GM04503 (cell line): ENCODE results near the gene PLA2G5.
"Not testable (repeated sequence)": the region's sequence is repeated elsewhere in the genome, so short reads cannot be mapped to it uniquely, and the experiment has no call there.

Experiments used
- DNase-seq: peaks from one replicate; pipeline ENCODE4 v3.0.0-alpha.2; 2012; ENCODE audit warnings: low read depth

PLA2G5 gene

GRCh38 chr1:20069874-20070273 is at the start of gene PLA2G5:
Gene PLA2G5 (plus strand): TSS chr1:20070194. CDS start chr1:20084831, 14,637 bp downstream.
- no peak for DNase-seq

DNA sequence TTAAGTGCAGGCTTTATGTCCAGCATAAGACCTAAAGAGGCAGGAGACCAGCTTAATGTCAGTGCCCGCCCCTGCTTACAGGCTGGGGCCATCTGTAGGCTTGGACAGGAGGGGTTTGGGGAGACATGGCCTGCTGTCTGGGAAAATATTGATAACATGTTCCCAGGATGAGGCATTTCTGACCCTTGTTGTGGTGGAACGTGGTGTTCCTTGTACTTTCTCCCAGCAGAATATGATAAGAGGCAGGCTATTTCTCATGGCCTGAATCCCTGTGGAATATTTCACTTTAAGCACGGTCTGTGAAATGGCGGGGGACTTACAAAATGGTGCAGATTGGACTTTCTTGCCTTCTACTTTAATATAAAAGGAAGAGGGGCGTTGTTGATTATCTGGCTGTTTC is 41.9 kb upstream of the PLA2G5 start:
- DNase-seq = no peak

DNA sequence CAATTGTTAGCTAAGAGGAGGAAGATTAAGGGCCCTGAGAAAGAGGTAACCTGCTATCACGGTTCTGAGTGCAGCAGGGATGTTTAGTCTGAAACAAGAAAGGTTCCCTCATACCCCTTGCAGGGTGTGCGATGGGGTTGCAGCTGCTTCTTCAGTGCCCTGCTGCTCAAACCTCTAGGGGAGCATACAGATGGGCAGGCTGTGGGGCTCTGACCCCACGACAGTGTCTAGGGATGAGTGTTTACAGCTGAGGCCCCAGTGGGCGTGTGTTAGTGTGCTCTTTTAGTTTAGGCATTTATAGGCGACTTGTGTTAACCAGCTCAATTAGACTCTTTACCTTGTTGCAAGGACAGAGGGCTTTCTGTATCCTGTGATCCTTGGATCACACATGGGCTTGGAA is 41.3 kb upstream of the PLA2G5 start:
- no peak for DNase-seq

GRCh38 chr1:20029178-20029912 is 40.6 kb upstream of the PLA2G5 start:
- DNase-seq = no peak

DNA sequence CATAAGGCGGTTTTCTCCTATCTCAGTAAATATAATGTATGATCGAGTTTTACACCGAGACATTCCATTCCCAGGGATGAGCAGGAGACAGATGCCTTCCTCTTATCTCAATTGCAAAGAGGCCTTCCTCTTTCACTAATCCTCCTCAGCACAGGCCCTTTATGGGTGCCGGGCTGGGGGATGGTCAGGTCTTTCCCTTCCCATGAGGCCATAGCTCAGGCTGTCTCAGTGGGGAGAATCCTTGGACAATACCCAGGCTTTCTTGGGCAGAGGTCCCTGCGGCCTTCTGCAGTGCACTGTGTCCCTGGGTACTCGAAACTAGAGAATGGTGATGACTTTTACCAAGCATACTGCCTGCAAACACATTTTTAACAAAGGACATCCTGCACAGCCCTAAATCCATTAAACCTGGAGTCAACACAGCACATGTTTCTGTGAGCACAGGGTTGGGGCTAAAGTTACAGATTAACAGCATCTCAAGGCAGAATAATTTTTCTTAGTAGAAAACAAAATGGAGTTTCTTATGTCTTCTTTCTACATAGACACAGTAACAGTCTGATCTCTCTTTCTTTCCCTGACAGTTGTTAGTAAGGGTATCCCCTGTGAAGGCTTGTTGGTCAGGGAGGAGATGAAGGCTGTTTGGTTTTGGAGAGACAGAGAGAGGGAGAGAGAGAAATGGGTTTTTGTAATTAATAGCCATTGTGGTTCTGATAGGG is 39.4 kb upstream of the PLA2G5 start:
- not testable (repeated sequence) for DNase-seq

DNA sequence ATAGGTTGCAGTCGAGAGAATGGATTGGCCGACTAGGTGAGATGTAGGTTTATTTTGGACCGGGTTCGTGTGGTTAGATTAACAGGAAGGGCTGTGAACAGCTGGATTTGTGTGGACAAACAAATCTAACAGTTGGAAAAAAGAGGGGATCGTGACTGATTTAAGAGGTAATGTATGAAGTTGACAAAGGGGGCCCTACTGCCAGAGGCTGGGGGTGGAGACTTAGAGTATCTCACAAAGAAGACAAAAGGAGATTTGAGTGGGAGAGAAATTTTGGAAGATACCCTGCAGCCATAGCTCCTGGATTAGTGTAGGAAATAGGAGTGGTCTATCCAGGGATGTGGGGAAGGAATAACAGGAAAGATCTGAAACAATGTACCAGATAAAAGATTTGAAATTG is 38.8 kb upstream of the PLA2G5 start:
- DNase-seq = no peak

- DNase-seq = no peak
Observed at GRCh38 chr1:20031836-20032235, 38.2 kb upstream of the PLA2G5 start.

GRCh38 chr1:20032425-20032824 is 37.6 kb upstream of the PLA2G5 start:
- DNase-seq = no peak

GRCh38 chr1:20033420-20033819 is 36.6 kb upstream of the PLA2G5 start:
- DNase-seq = no peak

- no peak for DNase-seq
Observed at GRCh38 chr1:20035114-20035513, 34.9 kb upstream of the PLA2G5 start.

DNA sequence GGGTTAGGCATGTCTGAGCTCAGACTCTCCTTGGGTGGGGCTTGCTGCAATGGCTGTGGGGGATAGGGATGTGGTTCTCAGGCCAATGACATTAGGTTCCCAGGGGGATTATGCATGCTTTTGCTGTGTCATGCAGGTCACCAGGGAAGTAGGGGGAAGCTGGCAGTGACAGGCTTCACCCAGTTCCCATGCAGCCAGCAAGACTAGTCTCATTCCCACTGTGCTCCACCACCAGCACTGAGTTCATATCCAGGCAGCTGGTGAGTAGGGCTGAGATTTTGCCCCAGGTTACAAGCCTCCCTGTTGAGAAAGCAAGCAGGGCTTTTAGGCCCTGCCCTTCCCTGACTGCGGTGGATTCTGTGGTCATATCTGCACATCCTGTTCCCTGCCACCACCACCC is 32.1 kb upstream of the PLA2G5 start:
- DNase-seq = no peak

- no peak for DNase-seq
Observed at GRCh38 chr1:20047096-20047495, 22.9 kb upstream of the PLA2G5 start.

- DNase-seq = no peak
Observed at GRCh38 chr1:20048563-20048962, 21.4 kb upstream of the PLA2G5 start.

DNA sequence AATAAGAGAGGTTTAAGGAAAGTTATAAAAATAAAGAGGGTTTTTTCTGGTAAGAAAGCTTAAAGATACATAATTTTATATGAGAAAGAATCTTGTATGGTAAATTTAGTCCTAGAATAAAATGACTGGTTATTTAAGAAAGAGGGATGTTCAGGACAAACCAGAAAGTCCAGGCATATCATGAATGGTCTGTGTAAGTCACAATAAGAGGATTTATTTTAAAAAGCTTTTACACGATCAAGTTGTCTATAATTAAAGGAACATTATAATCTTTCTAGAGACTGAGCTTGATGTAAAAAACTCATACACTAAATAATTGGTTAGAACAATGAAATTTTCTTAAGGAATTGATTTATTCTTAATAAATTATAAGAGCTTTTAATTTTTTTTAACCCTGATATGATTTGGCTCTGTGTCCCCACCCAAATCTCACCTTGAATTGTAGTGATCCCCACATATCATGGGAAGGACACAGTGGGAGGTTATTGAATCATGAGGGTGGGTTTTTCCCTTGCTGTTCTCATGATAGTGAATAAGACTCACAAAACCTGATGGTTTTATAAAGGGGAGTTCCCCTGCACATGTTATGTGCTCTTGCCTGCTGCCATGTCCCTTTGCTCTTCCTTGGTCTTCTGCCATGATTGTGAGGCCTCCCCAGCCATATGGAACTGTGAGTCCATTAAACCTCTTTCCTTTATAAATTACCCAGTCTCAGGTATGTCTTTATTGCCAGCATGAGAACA is 20.8 kb upstream of the PLA2G5 start:
- DNase-seq = not testable (repeated sequence)

- DNase-seq = no peak
Observed at GRCh38 chr1:20051218-20051829, 18.7 kb upstream of the PLA2G5 start.

DNA sequence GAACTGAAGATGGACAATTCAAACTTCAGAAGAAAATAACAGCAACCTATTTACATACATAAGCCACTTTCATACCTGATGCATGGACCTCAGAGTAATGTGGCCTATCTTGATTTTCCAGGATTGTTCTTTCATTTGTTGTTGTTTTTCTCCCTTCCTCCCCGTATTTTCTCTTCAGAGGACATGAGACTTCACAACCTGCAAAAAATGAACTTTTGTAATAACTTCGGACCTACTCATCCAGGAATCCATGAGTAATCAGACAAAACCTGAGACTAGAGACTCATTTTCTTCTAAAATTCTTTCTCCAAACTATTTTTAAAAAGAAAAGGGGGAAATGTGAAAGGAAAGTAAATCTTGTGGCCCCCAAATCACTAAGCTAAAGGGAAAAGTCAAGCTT is 17.6 kb upstream of the PLA2G5 start:
- DNase-seq = no peak

DNA sequence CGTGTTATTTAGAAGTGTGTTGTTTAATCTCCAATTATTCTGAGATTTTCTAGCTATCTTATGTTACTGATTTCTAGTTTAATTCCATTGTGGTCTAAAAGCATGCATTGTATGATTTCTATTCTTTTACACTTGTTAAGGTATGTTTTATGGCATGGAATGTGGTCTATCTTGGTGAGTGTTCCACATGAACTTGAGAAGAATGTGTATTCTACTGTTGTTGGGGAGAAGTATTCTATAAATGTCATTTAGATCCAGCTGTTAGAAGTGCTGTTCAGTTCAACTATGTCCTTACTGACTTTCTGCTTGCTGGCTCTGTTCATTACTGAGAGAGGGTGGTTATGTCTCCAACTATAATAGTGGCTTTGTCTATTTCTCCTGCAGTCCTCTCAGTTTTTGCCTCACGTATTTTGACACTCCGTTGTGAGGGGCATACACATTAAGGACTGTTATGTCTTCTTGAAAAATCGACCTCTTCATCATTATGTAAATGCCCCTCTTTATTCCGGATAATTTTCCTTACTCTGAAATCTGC is 12.0 kb upstream of the PLA2G5 start:
- DNase-seq = no peak

DNA sequence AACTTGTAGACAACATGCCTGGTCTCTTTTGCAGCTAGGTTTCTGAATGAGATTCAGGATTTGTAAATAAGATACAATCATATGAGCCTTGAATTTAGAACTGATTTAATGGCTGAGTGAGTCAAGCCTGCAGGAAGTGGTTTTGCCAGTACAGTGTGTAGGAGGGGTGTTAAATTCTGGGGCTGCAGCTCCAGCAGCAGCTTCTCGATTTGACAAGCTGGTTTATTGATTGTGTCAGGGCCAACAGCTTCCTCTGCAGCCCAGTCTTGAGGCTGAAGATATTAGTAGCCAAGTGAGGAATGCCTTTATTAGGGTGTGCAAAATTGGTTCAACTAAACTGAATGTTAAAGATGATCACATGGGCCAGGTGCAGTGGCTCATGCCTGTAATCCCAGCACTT is 11.5 kb upstream of the PLA2G5 start:
- peak; percentile 53 for DNase-seq

DNA sequence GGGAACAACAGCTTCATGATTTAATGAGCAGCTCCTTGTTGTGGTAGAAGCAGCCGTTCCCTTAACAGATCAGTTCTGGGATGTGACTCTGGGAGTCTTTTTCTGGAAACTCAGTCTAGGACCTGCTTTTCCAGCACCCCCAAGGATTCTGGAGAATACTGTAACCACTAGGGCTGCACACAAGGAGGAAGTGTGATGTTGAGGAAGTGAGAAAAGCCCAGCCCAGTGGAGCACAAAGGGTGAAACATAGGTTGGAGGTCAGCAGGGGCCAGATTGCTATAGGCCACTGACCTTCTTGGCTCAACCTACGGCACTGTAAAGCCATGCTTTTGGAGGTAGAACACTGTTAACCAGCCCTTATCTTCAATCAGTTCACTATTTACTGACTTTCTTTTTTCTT is 10.1 kb upstream of the PLA2G5 start:
- no peak for DNase-seq

DNA sequence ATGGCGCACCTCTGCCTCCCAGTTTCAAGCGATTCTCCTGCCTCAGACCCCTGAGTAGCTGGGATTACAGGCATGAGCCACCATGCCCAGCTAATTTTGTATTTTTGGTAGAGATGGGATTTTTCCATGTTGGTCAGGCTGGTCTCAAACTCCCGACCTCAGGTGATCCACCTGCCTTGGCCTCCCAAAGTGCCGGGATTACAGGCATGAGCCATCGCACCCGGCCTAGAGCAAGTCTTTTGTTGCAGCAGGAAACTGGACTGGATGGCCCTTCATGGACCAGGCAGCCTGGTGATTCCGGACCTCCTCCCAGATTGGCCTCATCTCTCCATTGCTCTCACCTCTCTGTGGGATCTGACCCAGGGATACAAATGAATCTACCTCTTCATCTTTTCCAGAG is 9.2 kb upstream of the PLA2G5 start:
- DNase-seq = not testable (repeated sequence)

DNA sequence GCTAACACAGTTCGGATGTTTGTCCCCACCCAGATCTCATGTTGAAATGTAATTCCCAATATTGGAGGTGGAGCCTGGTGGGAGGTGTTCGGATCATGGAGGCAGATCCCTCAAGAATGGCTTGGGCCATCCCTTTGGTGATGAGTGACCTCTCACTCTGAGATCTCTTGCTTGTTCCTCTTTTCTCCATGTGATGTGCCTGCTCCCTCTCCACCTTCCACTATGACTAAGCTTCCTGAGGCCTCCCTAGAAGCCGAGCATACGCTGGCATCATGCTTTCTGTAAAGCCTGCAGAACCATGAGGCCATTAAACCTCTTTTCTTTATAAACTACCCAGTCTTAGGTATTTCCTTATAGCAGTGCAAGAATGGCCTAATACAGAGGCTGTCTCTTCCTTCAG is 8.1 kb upstream of the PLA2G5 start:
- DNase-seq = no peak

- peak; percentile 87 for DNase-seq
Observed at GRCh38 chr1:20063861-20064292, 6.1 kb upstream of the PLA2G5 start.
